Smooth muscle cell (in vitro differentiated cells): Measurements from ENCODE around the gene RASSF1. TPM values are rescaled to one million over a fixed set of nuclear protein-coding genes. Genes with fewer than 3 reads are reported as not detected.

ENCODE experiments used
- DNase-seq: peaks from one replicate; lab custom pipeline; 2025; ENCODE audit not compliant: unreplicated experiment; lab: John Stamatoyannopoulos, UW
- H2AFZ ChIP-seq: fragments of 200-600 bp; sonication (generic); 2 replicates; pipeline ENCODE4 v1.6.0; 2016; ENCODE audit warnings: antibody characterized with exemption, low read depth, mild to moderate bottlenecking
- H3F3A ChIP-seq: fragments of 200-600 bp; sonication (generic); 2 replicates; pipeline ENCODE4 v1.6.0; 2017; ENCODE audit warnings: antibody characterized with exemption, low read depth
- H3K27ac ChIP-seq: fragments of 200-600 bp; sonication (generic); 2 replicates; pipeline ENCODE4 v1.5.1; 2016; ENCODE audit warnings: low read depth, mild to moderate bottlenecking
- H3K27me3 ChIP-seq: fragments of 200-600 bp; sonication (generic); 2 replicates; pipeline ENCODE4 v1.6.1; 2016; ENCODE audit warnings: low read depth, mild to moderate bottlenecking
- H3K36me3 ChIP-seq: fragments of 200-600 bp; sonication (generic); 2 replicates; pipeline ENCODE4 v1.5.1; 2016; ENCODE audit warnings: low read depth
- H3K4me1 ChIP-seq: fragments of 200-600 bp; sonication (generic); 2 replicates; pipeline ENCODE4 v1.5.1; 2016; ENCODE audit warnings: low read depth
- H3K4me2 ChIP-seq: fragments of 200-600 bp; sonication (generic); 2 replicates; pipeline ENCODE4 v1.6.0; 2016; ENCODE audit warnings: mild to moderate bottlenecking
- H3K4me3 ChIP-seq: fragments of 200-600 bp; sonication (generic); 2 replicates; pipeline ENCODE4 v1.5.1; 2016; ENCODE audit warnings: mild to moderate bottlenecking
- H3K79me2 ChIP-seq: fragments of 200-600 bp; sonication (generic); 2 replicates; pipeline ENCODE4 v1.6.0; 2016; ENCODE audit warnings: low read depth, mild to moderate bottlenecking
- H3K9ac ChIP-seq: fragments of 200-600 bp; sonication (generic); 2 replicates; pipeline ENCODE4 v1.6.0; 2016; ENCODE audit warnings: low read depth
- H3K9me3 ChIP-seq: fragments of 200-600 bp; sonication (generic); replicated peaks from 2 replicates; pipeline ENCODE4 v1.5.1; 2016; ENCODE audit warnings: low read depth
- H4K20me1 ChIP-seq: fragments of 200-600 bp; sonication (generic); 2 replicates; pipeline ENCODE4 v1.6.0; 2016; ENCODE audit warnings: low read depth
- CTCF ChIP-seq: fragments of 200-600 bp; sonication (generic); IDR thresholded peaks from 2 replicates; pipeline ENCODE4 v1.5.1; 2017; ENCODE audit warnings: borderline replicate concordance, mild to moderate bottlenecking, antibody characterized with exemption; ENCODE audit not compliant: insufficient read depth, poor library complexity, severe bottlenecking
- WGBS: methylation state at CpG from one replicate; pipeline ENCODE4 v1.1.7; 2016; ENCODE audit warnings: low lambda C conversion rate; 5-methylcytosine and 5-hydroxymethylcytosine counted together
- polyA plus RNA-seq: library from polyadenylated mRNA; unstranded; fragments of >200 nt; fragmentation: Nextera tagmentation; extraction: Ambion mirVana; gene quantifications from 2 replicates; pipeline ENCODE4 v1.2.1, GENCODE V29; 2016
- total RNA-seq: library from RNA; depleted of rRNA; stranded (reverse); fragments of >200 nt; gene quantifications from 2 replicates; pipeline ENCODE4 v1.2.3, GENCODE V29; 2014

RASSF1 gene
- total and polyA plus RNA-seq, 2 experiments from 2014 or later = 27.6 to 58.5 TPM

GRCh38 chr3:50297384-50297775 lies 43.3 kb downstream of the RASSF1 start:
- Histone ChIP-seq H3K79me2 (no peaks in the 10 kb centered on the region), H3K36me3 (no peaks in the 10 kb centered on the region), H3K27me3 (no peaks in the 10 kb centered on the region), H4K20me1 (no peaks in the 10 kb centered on the region), H3K9ac (no peak overlapping the region), H3K27ac (no peak overlapping the region), H3K4me1 (peaks cover 16% of the 10 kb centered on the region), H3K4me3 (no peak overlapping the region), H3K9me3 (no peaks in the 10 kb centered on the region), H3F3A (peaks cover 4% of the 10 kb centered on the region), H3K4me2 (no peak overlapping the region), H2AFZ (no peak overlapping the region)
- no peak for TF ChIP-seq CTCF
- no peak for DNase-seq
- WGBS = 96% methylated on average over 2 of the region's 2 CpGs

- Histone ChIP-seq H3K4me2 (no peak overlapping the region), H4K20me1 (no peaks in the 10 kb centered on the region), H3K4me3 (no peak overlapping the region), H3K9me3 (no peaks in the 10 kb centered on the region), H3F3A (peaks cover 4% of the 10 kb centered on the region), H3K4me1 (peaks cover 16% of the 10 kb centered on the region), H3K27me3 (no peaks in the 10 kb centered on the region), H3K27ac (no peak overlapping the region), H3K9ac (no peak overlapping the region), H3K79me2 (peaks cover 3% of the 10 kb centered on the region), H3K36me3 (no peaks in the 10 kb centered on the region), H2AFZ (no peak overlapping the region)
- WGBS = 97% methylated on average over 18 of the region's 18 CpGs
- no peak for DNase-seq
- no peak for TF ChIP-seq CTCF
Measured at GRCh38 chr3:50296721-50297383, 43.8 kb downstream of the RASSF1 start.

GRCh38 chr3:50295553-50296431 lies 44.8 kb downstream of the RASSF1 start:
- WGBS = 96% methylated on average over 8 of the region's 8 CpGs
- H3K79me2 ChIP-seq = peaks cover 11% of the 10 kb centered on the region
- H3F3A ChIP-seq = peaks cover 4% of the 10 kb centered on the region
- no peak overlapping the region for H3K4me2 ChIP-seq
- no peak for TF ChIP-seq CTCF
- no peaks in the 10 kb centered on the region for H4K20me1 ChIP-seq
- DNase-seq = no peak
- H3K4me1 ChIP-seq = peaks cover 22% of the 10 kb centered on the region
- H3K36me3 ChIP-seq = no peaks in the 10 kb centered on the region
- no peak overlapping the region for H2AFZ ChIP-seq
- H3K27ac ChIP-seq = no peak overlapping the region
- H3K9me3 ChIP-seq = no peaks in the 10 kb centered on the region
- H3K27me3 ChIP-seq = no peaks in the 10 kb centered on the region
- no peak overlapping the region for H3K9ac ChIP-seq
- no peak overlapping the region for H3K4me3 ChIP-seq
